Measurements from ENCODE around the gene MYO10.

DNA sequence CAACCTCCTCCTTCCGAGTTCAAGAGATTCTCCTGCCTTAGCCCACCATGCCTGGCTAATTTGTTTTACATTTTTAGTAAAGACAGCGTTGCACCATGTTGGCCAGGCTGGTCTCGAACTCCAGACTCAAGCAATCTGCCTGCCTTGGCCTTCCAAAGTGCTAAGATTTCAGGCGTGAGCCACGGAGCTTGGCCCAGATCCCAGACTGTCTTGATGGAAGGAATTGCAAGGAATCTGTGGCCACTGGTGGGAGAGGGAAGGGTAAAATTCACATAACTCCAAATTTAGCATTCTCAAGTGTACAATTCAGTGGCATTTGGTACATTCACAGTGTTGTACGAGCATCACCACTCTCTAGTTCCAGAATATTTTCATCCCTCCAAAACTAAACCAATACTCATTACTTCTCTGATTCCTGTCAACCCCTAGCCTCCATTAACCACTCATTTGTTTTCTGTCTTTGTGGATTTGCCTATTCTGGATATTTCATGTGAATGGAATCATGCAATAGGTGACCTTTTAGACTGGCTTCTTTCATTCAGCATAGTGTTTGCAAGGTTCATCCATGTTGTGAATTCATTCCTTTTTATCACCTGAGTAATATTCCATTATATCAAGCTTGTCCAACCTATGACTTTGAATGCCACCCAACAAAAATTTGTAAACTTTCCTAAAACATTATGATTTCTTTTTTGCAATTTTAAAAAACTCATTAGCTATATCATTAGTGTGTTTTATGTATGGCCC, 8.9 kb upstream of the MYO10 start:
- TF ChIP-seq, protein P1, sequence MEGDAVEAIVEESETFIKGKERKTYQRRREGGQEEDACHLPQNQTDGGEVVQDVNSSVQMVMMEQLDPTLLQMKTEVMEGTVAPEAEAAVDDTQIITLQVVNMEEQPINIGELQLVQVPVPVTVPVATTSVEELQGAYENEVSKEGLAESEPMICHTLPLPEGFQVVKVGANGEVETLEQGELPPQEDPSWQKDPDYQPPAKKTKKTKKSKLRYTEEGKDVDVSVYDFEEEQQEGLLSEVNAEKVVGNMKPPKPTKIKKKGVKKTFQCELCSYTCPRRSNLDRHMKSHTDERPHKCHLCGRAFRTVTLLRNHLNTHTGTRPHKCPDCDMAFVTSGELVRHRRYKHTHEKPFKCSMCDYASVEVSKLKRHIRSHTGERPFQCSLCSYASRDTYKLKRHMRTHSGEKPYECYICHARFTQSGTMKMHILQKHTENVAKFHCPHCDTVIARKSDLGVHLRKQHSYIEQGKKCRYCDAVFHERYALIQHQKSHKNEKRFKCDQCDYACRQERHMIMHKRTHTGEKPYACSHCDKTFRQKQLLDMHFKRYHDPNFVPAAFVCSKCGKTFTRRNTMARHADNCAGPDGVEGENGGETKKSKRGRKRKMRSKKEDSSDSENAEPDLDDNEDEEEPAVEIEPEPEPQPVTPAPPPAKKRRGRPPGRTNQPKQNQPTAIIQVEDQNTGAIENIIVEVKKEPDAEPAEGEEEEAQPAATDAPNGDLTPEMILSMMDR (IDR thresholded peaks at IDR 0.05), result no peak
- TF ChIP-seq SIN3A (IDR thresholded peaks at IDR 0.05; ENCODE audit: borderline replicate concordance, insufficient read depth, low read depth, low read length) (no peak), POLR2AphosphoS5 (IDR thresholded peaks at IDR 0.05; ENCODE audit: low read depth, low read length) (no peak), TCF7L2 (IDR thresholded peaks at IDR 0.05; ENCODE audit: low read depth, low read length) (no peak)
- TF ChIP-seq, protein P2, sequence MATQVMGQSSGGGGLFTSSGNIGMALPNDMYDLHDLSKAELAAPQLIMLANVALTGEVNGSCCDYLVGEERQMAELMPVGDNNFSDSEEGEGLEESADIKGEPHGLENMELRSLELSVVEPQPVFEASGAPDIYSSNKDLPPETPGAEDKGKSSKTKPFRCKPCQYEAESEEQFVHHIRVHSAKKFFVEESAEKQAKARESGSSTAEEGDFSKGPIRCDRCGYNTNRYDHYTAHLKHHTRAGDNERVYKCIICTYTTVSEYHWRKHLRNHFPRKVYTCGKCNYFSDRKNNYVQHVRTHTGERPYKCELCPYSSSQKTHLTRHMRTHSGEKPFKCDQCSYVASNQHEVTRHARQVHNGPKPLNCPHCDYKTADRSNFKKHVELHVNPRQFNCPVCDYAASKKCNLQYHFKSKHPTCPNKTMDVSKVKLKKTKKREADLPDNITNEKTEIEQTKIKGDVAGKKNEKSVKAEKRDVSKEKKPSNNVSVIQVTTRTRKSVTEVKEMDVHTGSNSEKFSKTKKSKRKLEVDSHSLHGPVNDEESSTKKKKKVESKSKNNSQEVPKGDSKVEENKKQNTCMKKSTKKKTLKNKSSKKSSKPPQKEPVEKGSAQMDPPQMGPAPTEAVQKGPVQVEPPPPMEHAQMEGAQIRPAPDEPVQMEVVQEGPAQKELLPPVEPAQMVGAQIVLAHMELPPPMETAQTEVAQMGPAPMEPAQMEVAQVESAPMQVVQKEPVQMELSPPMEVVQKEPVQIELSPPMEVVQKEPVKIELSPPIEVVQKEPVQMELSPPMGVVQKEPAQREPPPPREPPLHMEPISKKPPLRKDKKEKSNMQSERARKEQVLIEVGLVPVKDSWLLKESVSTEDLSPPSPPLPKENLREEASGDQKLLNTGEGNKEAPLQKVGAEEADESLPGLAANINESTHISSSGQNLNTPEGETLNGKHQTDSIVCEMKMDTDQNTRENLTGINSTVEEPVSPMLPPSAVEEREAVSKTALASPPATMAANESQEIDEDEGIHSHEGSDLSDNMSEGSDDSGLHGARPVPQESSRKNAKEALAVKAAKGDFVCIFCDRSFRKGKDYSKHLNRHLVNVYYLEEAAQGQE (IDR thresholded peaks at IDR 0.05; ENCODE audit: insufficient read depth in 1 of 2, low read depth in 2 of 2, low read length in 1 of 2), result no peak

Measured in Panc1 (cell line).